ENCODE data around the gene RIC8A. TPM values are rescaled to one million over a fixed set of nuclear protein-coding genes. Genes with fewer than 3 reads are reported as not detected.
A peak's percentile ranks its signal among the peaks of the same experiment; 100 is the strongest.
"Not testable (repeated sequence)": the region's sequence is repeated elsewhere in the genome, so short reads cannot be mapped to it uniquely, and the experiment has no call there.

RIC8A gene
- total RNA-seq (2014; rRNA removed; shearing (Covaris generic)) = 98.9 and 101 TPM in 2 replicates

GRCh38 chr11:207208-207862 is at the start of gene RIC8A, which contains the start of gene BET1L:
Gene RIC8A (plus strand): TSS chr11:207708. CDS start chr11:208855, 1,147 bp downstream.
Gene BET1L (minus strand): TSS chr11:207399. CDS start chr11:207321, 78 bp downstream.
- peak; percentile 99 for DNase-seq (ENCODE audit: low spot score)
- in situ Hi-C loops (cut with HindIII; ENCODE audit: low sequenced_read_pairs) = no loop called here

- DNase-seq (ENCODE audit: low spot score); in situ Hi-C loops (cut with HindIII; ENCODE audit: low sequenced_read_pairs): not testable (repeated sequence)
These were observed 27.3 kb upstream of the RIC8A start for GRCh38 chr11:180242-180641.

- in situ Hi-C loops (cut with HindIII; ENCODE audit: low sequenced_read_pairs) = not testable (repeated sequence)
- DNase-seq (ENCODE audit: low spot score) = peak; percentile 52
These were observed 18.2 kb upstream of the RIC8A start for GRCh38 chr11:189200-189783.

GRCh38 chr11:189843-190311 is 17.6 kb upstream of the RIC8A start:
- DNase-seq (ENCODE audit: low spot score); in situ Hi-C loops (cut with HindIII; ENCODE audit: low sequenced_read_pairs): not testable (repeated sequence)

GRCh38 chr11:190546-190945 is 17.0 kb upstream of the RIC8A start:
- DNase-seq (ENCODE audit: low spot score); in situ Hi-C loops (cut with HindIII; ENCODE audit: low sequenced_read_pairs): not testable (repeated sequence)

- DNase-seq (ENCODE audit: low spot score); in situ Hi-C loops (cut with HindIII; ENCODE audit: low sequenced_read_pairs): not testable (repeated sequence)
These were observed 15.7 kb upstream of the RIC8A start for GRCh38 chr11:191490-192478.

- DNase-seq (ENCODE audit: low spot score); in situ Hi-C loops (cut with HindIII; ENCODE audit: low sequenced_read_pairs): not testable (repeated sequence)
These were observed 14.8 kb upstream of the RIC8A start, which contains the start of gene SCGB1C1 for GRCh38 chr11:192674-193128. Gene SCGB1C1 (plus strand): TSS chr11:193078. CDS start chr11:193100, 22 bp downstream.

- in situ Hi-C loops (cut with HindIII; ENCODE audit: low sequenced_read_pairs); DNase-seq (ENCODE audit: low spot score): not testable (repeated sequence)
These were observed 14.0 kb upstream of the RIC8A start for GRCh38 chr11:193481-193880.

- DNase-seq (ENCODE audit: low spot score) = no peak
- in situ Hi-C loops (cut with HindIII; ENCODE audit: low sequenced_read_pairs) = no loop called here
These were observed 10.4 kb upstream of the RIC8A start for GRCh38 chr11:196786-197731.

GRCh38 chr11:197741-198235 is 9.7 kb upstream of the RIC8A start:
- DNase-seq (ENCODE audit: low spot score) = no peak
- in situ Hi-C loops (cut with HindIII; ENCODE audit: low sequenced_read_pairs) = no loop called here

GRCh38 chr11:198236-198806 is 9.2 kb upstream of the RIC8A start:
- DNase-seq (ENCODE audit: low spot score) = no peak
- in situ Hi-C loops (cut with HindIII; ENCODE audit: low sequenced_read_pairs) = no loop called here

GRCh38 chr11:199004-199581 is 8.4 kb upstream of the RIC8A start:
- no peak for DNase-seq (ENCODE audit: low spot score)
- in situ Hi-C loops (cut with HindIII; ENCODE audit: low sequenced_read_pairs) = no loop called here

- peak; percentile 22 for DNase-seq (ENCODE audit: low spot score)
- in situ Hi-C loops (cut with HindIII; ENCODE audit: low sequenced_read_pairs) = no loop called here
These were observed 7.7 kb upstream of the RIC8A start for GRCh38 chr11:199782-200181.

- in situ Hi-C loops (cut with HindIII; ENCODE audit: low sequenced_read_pairs) = no loop called here
These were observed 7.1 kb upstream of the RIC8A start for GRCh38 chr11:200224-201003.

GRCh38 chr11:201966-202365 is 5.5 kb upstream of the RIC8A start:
- no peak for DNase-seq (ENCODE audit: low spot score)
- in situ Hi-C loops (cut with HindIII; ENCODE audit: low sequenced_read_pairs) = no loop called here

More at GRCh38 chr11:200224-201003, 7.1 kb upstream of the RIC8A start:
- no peak for DNase-seq (ENCODE audit: low spot score)

- no peak for DNase-seq (ENCODE audit: low spot score)
- in situ Hi-C loops (cut with HindIII; ENCODE audit: low sequenced_read_pairs) = no loop called here
These were observed 5.0 kb upstream of the RIC8A start for GRCh38 chr11:202490-202889.
